ENCODE results near the gene ICE1.

- TF ChIP-seq, protein P1, sequence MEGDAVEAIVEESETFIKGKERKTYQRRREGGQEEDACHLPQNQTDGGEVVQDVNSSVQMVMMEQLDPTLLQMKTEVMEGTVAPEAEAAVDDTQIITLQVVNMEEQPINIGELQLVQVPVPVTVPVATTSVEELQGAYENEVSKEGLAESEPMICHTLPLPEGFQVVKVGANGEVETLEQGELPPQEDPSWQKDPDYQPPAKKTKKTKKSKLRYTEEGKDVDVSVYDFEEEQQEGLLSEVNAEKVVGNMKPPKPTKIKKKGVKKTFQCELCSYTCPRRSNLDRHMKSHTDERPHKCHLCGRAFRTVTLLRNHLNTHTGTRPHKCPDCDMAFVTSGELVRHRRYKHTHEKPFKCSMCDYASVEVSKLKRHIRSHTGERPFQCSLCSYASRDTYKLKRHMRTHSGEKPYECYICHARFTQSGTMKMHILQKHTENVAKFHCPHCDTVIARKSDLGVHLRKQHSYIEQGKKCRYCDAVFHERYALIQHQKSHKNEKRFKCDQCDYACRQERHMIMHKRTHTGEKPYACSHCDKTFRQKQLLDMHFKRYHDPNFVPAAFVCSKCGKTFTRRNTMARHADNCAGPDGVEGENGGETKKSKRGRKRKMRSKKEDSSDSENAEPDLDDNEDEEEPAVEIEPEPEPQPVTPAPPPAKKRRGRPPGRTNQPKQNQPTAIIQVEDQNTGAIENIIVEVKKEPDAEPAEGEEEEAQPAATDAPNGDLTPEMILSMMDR (IDR thresholded peaks at IDR 0.05): no peak
- no peak for TF ChIP-seq POLR2A (IDR thresholded peaks at IDR 0.05)
Measured at GRCh38 chr5:5453131-5453530, 30.7 kb downstream of the ICE1 start.

Data from testis (tissue), 2 donors.